Neural progenitor cell (in vitro differentiated cells): ENCODE data around the gene COPA. TPM values are rescaled to one million over a fixed set of nuclear protein-coding genes. Genes with fewer than 3 reads are reported as not detected.
"Not testable (repeated sequence)": the region's sequence is repeated elsewhere in the genome, so short reads cannot be mapped to it uniquely, and the experiment has no call there.

Experiments used
- DNase-seq: peaks from one replicate; pipeline ENCODE4 v3.0.0-alpha.2; 2016; ENCODE audit warnings: low spot score
- H2AFZ ChIP-seq: fragments of 200-600 bp; sonication (generic); replicated peaks from 2 replicates; pipeline ENCODE4 v1.6.1; 2016; ENCODE audit warnings: antibody characterized with exemption
- H3F3A ChIP-seq: fragments of 200-600 bp; sonication (generic); 2 replicates; pipeline ENCODE4 v1.6.1; 2016; ENCODE audit warnings: antibody characterized with exemption, low read depth
- H3K27ac ChIP-seq: fragments of 200-600 bp; sonication (generic); 2 replicates; pipeline ENCODE4 v1.5.1; 2016; ENCODE audit warnings: mild to moderate bottlenecking
- H3K27me3 ChIP-seq: fragments of 200-600 bp; sonication (generic); 2 replicates; pipeline ENCODE4 v1.6.1; 2016; ENCODE audit warnings: mild to moderate bottlenecking, moderate library complexity
- H3K36me3 ChIP-seq: fragments of 200-600 bp; sonication (generic); 2 replicates; pipeline ENCODE4 v1.5.1; 2016
- H3K4me1 ChIP-seq: fragments of 200-600 bp; sonication (generic); 2 replicates; pipeline ENCODE4 v1.6.1; 2016; ENCODE audit warnings: mixed run types
- H3K4me2 ChIP-seq: fragments of 200-600 bp; sonication (generic); 2 replicates; pipeline ENCODE4 v1.6.1; 2016
- H3K4me3 ChIP-seq: fragments of 200-600 bp; sonication (generic); 2 replicates; pipeline ENCODE4 v1.5.1; 2016
- H3K79me2 ChIP-seq: fragments of 200-600 bp; sonication (generic); 2 replicates; pipeline ENCODE4 v1.6.1; 2016; ENCODE audit warnings: low read depth
- H3K9ac ChIP-seq: fragments of 200-600 bp; sonication (generic); 2 replicates; pipeline ENCODE4 v1.6.1; 2016
- H3K9me3 ChIP-seq: fragments of 200-600 bp; sonication (generic); 2 replicates; pipeline ENCODE4 v1.5.1; 2016; ENCODE audit warnings: low read depth
- H4K20me1 ChIP-seq: fragments of 200-600 bp; sonication (generic); 2 replicates; pipeline ENCODE4 v1.6.1; 2016; ENCODE audit warnings: low read depth
- H3K27ac Mint-ChIP-seq: 3 replicates; pipeline ENCODE4 v1.8.0; 2021; ENCODE audit warnings: mixed read lengths
- H3K27me3 Mint-ChIP-seq: 2 replicates; pipeline ENCODE4 v1.8.0; 2022; ENCODE audit warnings: low read depth, mild to moderate bottlenecking, inconsistent platforms, moderate library complexity, mixed read lengths; ENCODE audit not compliant: insufficient read depth
- H3K36me3 Mint-ChIP-seq: 3 replicates; pipeline ENCODE4 v1.8.0; 2021; ENCODE audit warnings: mixed read lengths
- H3K4me1 Mint-ChIP-seq: 3 replicates; pipeline ENCODE4 v1.8.0; 2021; ENCODE audit warnings: mixed read lengths
- H3K4me3 Mint-ChIP-seq: 3 replicates; pipeline ENCODE4 v1.8.0; 2021; ENCODE audit warnings: mild to moderate bottlenecking, moderate library complexity, mixed read lengths
- H3K9me3 Mint-ChIP-seq: 3 replicates; pipeline ENCODE4 v1.8.0; 2020; ENCODE audit warnings: mixed read lengths
- CTCF ChIP-seq: fragments of 200-600 bp; sonication (generic); IDR thresholded peaks from 2 replicates; pipeline ENCODE4 v1.5.1; 2017; ENCODE audit warnings: antibody characterized with exemption, mild to moderate bottlenecking
- EZH2 ChIP-seq: fragments of 200-600 bp; sonication (generic); IDR thresholded peaks from 2 replicates; pipeline ENCODE4 v1.6.1; 2017; ENCODE audit warnings: antibody characterized with exemption, mild to moderate bottlenecking, moderate library complexity
- EZH2phosphoT487 ChIP-seq: fragments of 200-600 bp; sonication (generic); IDR thresholded peaks from 2 replicates; pipeline ENCODE4 v1.6.1; 2017; ENCODE audit warnings: antibody characterized with exemption
- total RNA-seq: library from RNA; depleted of rRNA; stranded (reverse); fragments of >200 nt; gene quantifications from 2 replicates; pipeline ENCODE4 v1.2.3, GENCODE V29; 2015; ENCODE audit warnings: low replicate concordance

The COPA gene
- total RNA-seq, 1 donor from 2014 or later, result 82.6 TPM

GRCh38 chr1:160293020-160293968, 49.8 kb downstream of the COPA start:
- Histone ChIP-seq H3K9ac (no peak overlapping the region), H4K20me1 (no peaks in the 10 kb centered on the region), H2AFZ (no peak overlapping the region), H3K4me2 (no peak overlapping the region), H3K27me3 (no peaks in the 10 kb centered on the region), H3K9me3 (no peaks in the 10 kb centered on the region), H3K27ac (no peak overlapping the region), H3K4me3 (no peak overlapping the region), H3F3A (peaks cover 20% of the 10 kb centered on the region), H3K36me3 (peaks cover 32% of the 10 kb centered on the region), H3K79me2 (no peaks in the 10 kb centered on the region), H3K4me1 (no peaks in the 10 kb centered on the region)
- Mint-ChIP-seq H3K4me1 (no peaks in the 10 kb centered on the region), H3K9me3 (no peaks in the 10 kb centered on the region), H3K27ac (no peak overlapping the region), H3K4me3 (no peak overlapping the region), H3K27me3 (no peaks in the 10 kb centered on the region), H3K36me3 (peaks cover 42% of the 10 kb centered on the region)
- no peak for DNase-seq
- no peak for TF ChIP-seq CTCF
- no peak for TF ChIP-seq EZH2
- no peak for TF ChIP-seq EZH2phosphoT487

- no peaks in the 10 kb centered on the region for H3K9me3 Mint-ChIP-seq
- Histone ChIP-seq H3K9ac (no peak overlapping the region), H4K20me1 (no peaks in the 10 kb centered on the region), H3K9me3 (no peaks in the 10 kb centered on the region), H3K4me2 (no peak overlapping the region), H3K4me3 (no peak overlapping the region), H3K4me1 (no peaks in the 10 kb centered on the region), H3K27me3 (no peaks in the 10 kb centered on the region), H3K79me2 (no peaks in the 10 kb centered on the region), H3K27ac (no peak overlapping the region), H3K36me3 (peaks cover 27% of the 10 kb centered on the region), H3F3A (peaks cover 25% of the 10 kb centered on the region), H2AFZ (no peak overlapping the region)
- TF ChIP-seq EZH2, result no peak
- TF ChIP-seq CTCF, result peak; percentile 75
- H3K4me1 Mint-ChIP-seq, result no peaks in the 10 kb centered on the region
- H3K27me3 Mint-ChIP-seq, result peaks cover 2% of the 10 kb centered on the region
- DNase-seq, result peak; percentile 66
- H3K27ac Mint-ChIP-seq, result no peak overlapping the region
- peaks cover 32% of the 10 kb centered on the region for H3K36me3 Mint-ChIP-seq
- H3K4me3 Mint-ChIP-seq, result no peak overlapping the region
Observed at GRCh38 chr1:160291248-160292220, 51.5 kb downstream of the COPA start.

- peaks cover 11% of the 10 kb centered on the region for H3K36me3 Mint-ChIP-seq
- not testable (repeated sequence) for H3K27ac Mint-ChIP-seq, H3K27ac ChIP-seq
Observed at GRCh38 chr1:160287769-160288168, 55.3 kb downstream of the COPA start.

More at GRCh38 chr1:160287769-160288168, 55.3 kb downstream of the COPA start:
- not testable (repeated sequence) for H3K4me2 ChIP-seq, H2AFZ ChIP-seq, H3K9ac ChIP-seq, H3K27me3 Mint-ChIP-seq, H3K9me3 Mint-ChIP-seq, DNase-seq, H3K27me3 ChIP-seq, H3K9me3 ChIP-seq, H3K4me3 Mint-ChIP-seq, H3K4me3 ChIP-seq, H3K36me3 ChIP-seq
- Histone ChIP-seq H3K79me2 (peaks cover 19% of the 10 kb centered on the region), H3K4me1 (peaks cover 22% of the 10 kb centered on the region), H4K20me1 (peaks cover 13% of the 10 kb centered on the region), H3F3A (peaks cover 45% of the 10 kb centered on the region)
- H3K4me1 Mint-ChIP-seq, result peaks cover 21% of the 10 kb centered on the region
